IMR-90 (cell line): ENCODE measurements around the gene LECT2. TPM values are rescaled to one million over a fixed set of nuclear protein-coding genes. Genes with fewer than 3 reads are reported as not detected.

Experiments
- ATAC-seq: fragments of 200-7000 bp; cut with Tn5 transposase; 2 replicates; pipeline ENCODE4 v1.9.1; 2020; ENCODE audit warnings: low read depth, mild to moderate bottlenecking, moderate library complexity
- BruUV-seq: library from RNA; stranded (reverse); fragments of 400-500 nt; replicated peaks from 2 replicates; lab custom pipeline; 2021; lab: Mats Ljungman, UMichigan
- CTCF ChIA-PET: fragments of 300-600 bp; formaldehyde crosslinking; extraction: SDS; loops from one replicate; lab custom pipeline; 2021; ENCODE audit warnings: antibody characterized with exemption; lab: Yijun Ruan, JAX
- POLR2A ChIA-PET: fragments of 300-600 bp; sonication (Branson Sonifier 250); formaldehyde crosslinking; loops from one replicate; lab custom pipeline; 2022; ENCODE audit warnings: antibody characterized with exemption; ENCODE audit not compliant: unreplicated experiment; lab: Charles Lee
- DNase-seq: peaks from one replicate; pipeline ENCODE4 v3.0.0; 2013
- H2AFZ ChIP-seq: replicated peaks from 2 replicates; pipeline ENCODE3; 2013; ENCODE audit warnings: low read length, mild to moderate bottlenecking; ENCODE audit not compliant: poor library complexity
- H2AK5ac ChIP-seq: 2 replicates; pipeline ENCODE4 v1.6.1; 2013; ENCODE audit warnings: low read depth, low read length, inconsistent platforms
- H2AK9ac ChIP-seq: replicated peaks from 2 replicates; pipeline ENCODE3; 2013; ENCODE audit warnings: mild to moderate bottlenecking, low read depth, low read length, moderate library complexity; ENCODE audit not compliant: poor library complexity
- H2BK120ac ChIP-seq: 2 replicates; pipeline ENCODE4 v1.6.1; 2013; ENCODE audit warnings: low read depth, low read length, inconsistent platforms
- H2BK15ac ChIP-seq: 3 replicates; pipeline ENCODE4 v1.6.1; 2013; ENCODE audit warnings: low read depth, low read length, inconsistent platforms
- H2BK20ac ChIP-seq: 2 replicates; pipeline ENCODE4 v1.6.1; 2013; ENCODE audit warnings: low read depth, mild to moderate bottlenecking, inconsistent platforms, low read length, moderate library complexity
- H2BK5ac ChIP-seq: 2 replicates; pipeline ENCODE4 v1.6.1; 2013; ENCODE audit warnings: mild to moderate bottlenecking, low read depth, low read length, inconsistent platforms; ENCODE audit not compliant: poor library complexity, severe bottlenecking
- H3K14ac ChIP-seq: replicated peaks from 2 replicates; pipeline ENCODE4 v1.6.1; 2013; ENCODE audit warnings: low read depth, low read length, inconsistent platforms
- H3K18ac ChIP-seq: 2 replicates; pipeline ENCODE4 v1.6.1; 2013; ENCODE audit warnings: low read depth, low read length, control low read depth
- H3K23ac ChIP-seq: 2 replicates; pipeline ENCODE4 v1.6.1; 2013; ENCODE audit warnings: low read depth, low read length, inconsistent platforms
- H3K27ac ChIP-seq: 2 replicates; pipeline ENCODE4 v1.5.1; 2013; ENCODE audit warnings: mild to moderate bottlenecking, control low read depth, low read length; ENCODE audit not compliant: insufficient read depth
- H3K27me3 ChIP-seq: 2 replicates; pipeline ENCODE4 v1.6.1; 2013; ENCODE audit warnings: low read length; ENCODE audit not compliant: control insufficient read depth, insufficient read depth
- H3K36me3 ChIP-seq: 2 replicates; pipeline ENCODE4 v1.6.1; 2013; ENCODE audit warnings: low read length, mixed read lengths; ENCODE audit not compliant: control insufficient read depth, insufficient read depth
- H3K4ac ChIP-seq: 2 replicates; pipeline ENCODE4 v1.6.1; 2013; ENCODE audit warnings: low read depth, low read length, inconsistent platforms
- H3K4me1 ChIP-seq: 2 replicates; pipeline ENCODE4 v1.6.1; 2013; ENCODE audit warnings: low read length, mixed read lengths; ENCODE audit not compliant: control insufficient read depth, insufficient read depth
- H3K4me2 ChIP-seq: 2 replicates; pipeline ENCODE4 v1.6.1; 2013; ENCODE audit warnings: low read depth, mild to moderate bottlenecking, control low read depth, low read length, moderate library complexity
- H3K4me3 ChIP-seq: 2 replicates; pipeline ENCODE4 v1.5.1; 2013; ENCODE audit warnings: low read depth, mild to moderate bottlenecking, control low read depth, low read length, moderate library complexity; ENCODE audit not compliant: insufficient read depth
- H3K56ac ChIP-seq: 2 replicates; pipeline ENCODE4 v1.6.1; 2013; ENCODE audit warnings: low read length, inconsistent platforms; ENCODE audit not compliant: insufficient read depth; ENCODE audit errors: extremely low read depth
- H3K79me1 ChIP-seq, 2 experiments: 2 replicates each; pipeline ENCODE4 v1.6.1; 2013; ENCODE audit warnings: low read length in 2 of 2, inconsistent platforms in 1 of 2, low read depth in 1 of 2
- H3K9ac ChIP-seq: 2 replicates; pipeline ENCODE4 v1.6.1; 2013; ENCODE audit warnings: low read depth, low read length, control low read depth
- H3K9me1 ChIP-seq: 2 replicates; pipeline ENCODE4 v1.6.1; 2013; ENCODE audit warnings: low read length, inconsistent platforms; ENCODE audit not compliant: insufficient read depth
- H3K9me3 ChIP-seq: 2 replicates; pipeline ENCODE4 v1.6.1; 2013; ENCODE audit warnings: low read length; ENCODE audit not compliant: control insufficient read depth, insufficient read depth
- H4K20me1 ChIP-seq: 2 replicates; pipeline ENCODE4 v1.6.1; 2013; ENCODE audit warnings: low read length, inconsistent platforms; ENCODE audit not compliant: insufficient read depth
- H4K5ac ChIP-seq: 2 replicates; pipeline ENCODE4 v1.6.1; 2013; ENCODE audit warnings: mild to moderate bottlenecking, low read depth, low read length, control low read depth
- H4K8ac ChIP-seq, 2 experiments: 2 replicates each; pipeline ENCODE4 v1.6.1; 2013; ENCODE audit warnings: low read depth in 2 of 2, low read length in 2 of 2, control low read depth in 1 of 2, inconsistent platforms in 1 of 2
- H4K91ac ChIP-seq: 2 replicates; pipeline ENCODE4 v1.6.1; 2013; ENCODE audit warnings: low read depth, low read length, inconsistent platforms; ENCODE audit not compliant: insufficient read depth
- FOS ChIP-seq: fragments of 150-350 bp; IDR thresholded peaks from 2 replicates; pipeline ENCODE4 v1.6.1; 2016; ENCODE audit warnings: low read depth, low read length
- MAFK ChIP-seq: IDR thresholded peaks from 2 replicates; pipeline ENCODE4 v1.6.1; 2012; ENCODE audit warnings: low read depth, low read length, improper control_type of control experiment
- POLR2A ChIP-seq: IDR thresholded peaks from 2 replicates; pipeline ENCODE4 v1.6.1; 2012; ENCODE audit warnings: mild to moderate bottlenecking, low read depth, low read length
- RAD21 ChIP-seq: IDR thresholded peaks from 2 replicates; pipeline ENCODE4 v1.6.1; 2012; ENCODE audit warnings: low read length, improper control_type of control experiment
- WGBS, 2 experiments: methylation state at CpG; one replicate each; pipeline versions ENCODE4 v1.1.5 to v1.1.7; 2013; ENCODE audit warnings: missing lambda C conversion rate in 2 of 2; ENCODE audit not compliant: insufficient read length in 1 of 2; ENCODE audit errors: extremely low coverage in 2 of 2; 5-methylcytosine and 5-hydroxymethylcytosine counted together
- dilution Hi-C: fragments of 300-500 bp; cut with HindIII; formaldehyde crosslinking; loops from one replicate; pipeline ENCODE4 v1.14.3; 2018; ENCODE audit warnings: low sequenced_read_pairs; ENCODE audit not compliant: unreplicated experiment
- in situ Hi-C: fragments of 300-500 bp; cut with MboI; formaldehyde crosslinking; loops from 3 replicates; pipeline ENCODE4 v1.14.3; 2019; ENCODE audit warnings: low sequenced_read_pairs, inconsistent platforms, mixed read lengths
- intact Hi-C: fragments of 100-400 bp; cut with micrococcal nuclease; formaldehyde crosslinking; loops from 2 replicates; pipeline ENCODE4 v1.10.0; 2022
- polyA plus RNA-seq, 3 experiments: library from polyadenylated mRNA; depleted of rRNA; stranded (reverse); fragments of >200 nt; gene quantifications; 2 replicates each; pipeline ENCODE4 v1.2.3, GENCODE V29; 2012; ENCODE audit warnings: low replicate concordance in 1 of 3
- total RNA-seq: library from RNA; depleted of rRNA; stranded (reverse); fragments of >200 nt; gene quantifications from 2 replicates; pipeline ENCODE4 v1.2.3, GENCODE V29; 2012

Gene LECT2
- total and polyA plus RNA-seq, 2 of the 4 experiments (the other 2 are of a cell fraction), result not detected

DNA sequence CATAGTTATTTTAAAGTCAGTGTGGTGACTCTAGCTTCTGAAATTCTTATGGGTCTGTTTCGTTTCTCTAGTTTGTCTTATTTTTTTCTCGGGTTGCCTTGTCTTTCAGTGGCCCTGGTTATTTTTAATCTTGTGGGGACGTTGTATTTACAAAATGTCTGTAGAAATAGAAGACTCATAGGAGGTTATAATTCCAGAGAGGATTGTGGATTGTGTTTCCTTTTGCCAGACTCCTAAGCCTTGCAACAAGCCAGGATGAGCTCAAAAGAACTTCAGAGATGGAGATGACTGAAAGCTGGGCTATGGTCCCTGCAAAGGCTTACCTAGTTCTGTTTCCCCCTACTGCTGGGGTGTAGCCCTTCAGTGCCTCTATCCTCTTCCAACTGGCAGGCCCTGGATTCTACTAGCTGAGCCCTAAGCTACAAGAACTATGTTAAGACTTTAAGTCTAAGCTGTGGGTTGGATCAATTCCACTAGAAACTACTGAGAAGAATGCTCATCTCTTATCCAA lies 32.2 kb upstream of the LECT2 start:
- POLR2A ChIA-PET, result interaction anchor here (0.6 kb wide), 1 partner anchor 173 kb away, joined by 3 read pairs; no protein-coding TSS in a partner anchor
- intact Hi-C loops (loop anchor here (5.0 kb wide), 1 partner anchor 40 kb away; the partner anchor contains the start of gene TGFBI), in situ Hi-C loops (no loop called here), dilution Hi-C loops (no loop called here)
- Histone ChIP-seq H3K79me1 (no peaks in the 10 kb centered on the region), H2BK5ac (peak overlapping the region; percentile 42), H3K23ac (peak overlapping the region; percentile 31; the same call in 1 of the 2 replicates), H4K8ac (peak overlapping the region in 1 of 2 experiments; percentile 35; a peak in 1 of 4 replicates), H2AK5ac (peak overlapping the region; percentile 5; the same call in 1 of the 2 replicates), H2AFZ (no peak overlapping the region), H3K4me1 (peaks cover 10% of the 10 kb centered on the region; the same call in 1 of the 2 replicates), H3K4me2 (peak overlapping the region; percentile 11; the same call in 1 of the 2 replicates), H2BK15ac (no peak overlapping the region; the same call in 2 of the 3 replicates), H3K4ac (peak overlapping the region; percentile 28; the same call in 1 of the 2 replicates), H4K91ac (0 out of 2 replicates have a peak overlapping the region, but pooled peaks have one; percentile 20), H3K27ac (peak overlapping the region; percentile 51; the same call in 1 of the 2 replicates), H3K56ac (no peak overlapping the region), H2BK20ac (peak overlapping the region; percentile 44; the same call in 1 of the 2 replicates), H3K4me3 (no peak overlapping the region), H3K9me3 (no peaks in the 10 kb centered on the region), H3K9me1 (no peaks in the 10 kb centered on the region), H3K14ac (peak overlapping the region; percentile 84; the same call in 1 of the 2 replicates), H2AK9ac (no peak overlapping the region), H3K27me3 (no peaks in the 10 kb centered on the region), H4K5ac (peak overlapping the region; percentile 9; the same call in 1 of the 2 replicates), H3K9ac (0 out of 2 replicates have a peak overlapping the region, but pooled peaks have one; percentile 19), H3K36me3 (no peaks in the 10 kb centered on the region), H4K20me1 (no peaks in the 10 kb centered on the region), H3K18ac (peak overlapping the region; percentile 46; the same call in 1 of the 2 replicates), H2BK120ac (peak overlapping the region; percentile 64)
- DNase-seq (peak; percentile 38), ATAC-seq (peak; percentile 82)
- CTCF ChIA-PET, result interaction anchor here (1.0 to 1.4 kb wide), 3 partner anchors 15 to 71 kb away, joined by 3 to 4 read pairs (median 3); no protein-coding TSS in a partner anchor
- no TSS peak for BruUV-seq
- TF ChIP-seq FOS (no peak), MAFK (no peak), POLR2A (no peak), RAD21 (no peak)
- WGBS, 2 experiments, result no CpG with 5 or more reads among the region's 3 CpGs
